Activated CD8-positive, alpha-beta T cell treated with anti-CD3 and anti-CD28 coated beads for 36 hours (primary cell): ENCODE results near the gene ANKRD13A. TPM values are rescaled to one million over a fixed set of nuclear protein-coding genes. Genes with fewer than 3 reads are reported as not detected.
A peak's percentile ranks its signal among the peaks of the same experiment; 100 is the strongest.
"Not testable (repeated sequence)": the region's sequence is repeated elsewhere in the genome, so short reads cannot be mapped to it uniquely, and the experiment has no call there.

ENCODE experiments used
- ATAC-seq: fragments of 200-7000 bp; cut with Tn5 transposase; one replicate; pipeline ENCODE4 v1.10.0; 2021; ENCODE audit warnings: mild to moderate bottlenecking, moderate library complexity
- CTCF ChIA-PET: fragments of 350-600 bp; sonication (Branson Sonifier 250); formaldehyde crosslinking; loops from one replicate; lab custom pipeline; 2021; ENCODE audit warnings: antibody characterized with exemption; lab: Charles Lee
- POLR2A ChIA-PET: fragments of 350-600 bp; sonication (Branson Sonifier 250); formaldehyde crosslinking; loops from one replicate; lab custom pipeline; 2021; ENCODE audit warnings: antibody characterized with exemption; lab: Charles Lee
- DNase-seq: peaks from one replicate; pipeline ENCODE4 v3.0.0-alpha.2; 2020
- H3K27ac Mint-ChIP-seq: one replicate; pipeline ENCODE4 v1.8.0; 2021; ENCODE audit warnings: mild to moderate bottlenecking, mixed read lengths
- H3K27me3 Mint-ChIP-seq: one replicate; pipeline ENCODE4 v1.8.0; 2021; ENCODE audit warnings: mixed read lengths
- H3K36me3 Mint-ChIP-seq: one replicate; pipeline ENCODE4 v1.8.0; 2021; ENCODE audit warnings: low read depth, mixed read lengths
- H3K4me1 Mint-ChIP-seq: one replicate; pipeline ENCODE4 v1.8.0; 2021; ENCODE audit warnings: low read depth, mixed read lengths
- H3K4me3 Mint-ChIP-seq: one replicate; pipeline ENCODE4 v1.8.0; 2021; ENCODE audit warnings: mild to moderate bottlenecking, moderate library complexity, mixed read lengths
- H3K9me3 Mint-ChIP-seq: one replicate; pipeline ENCODE4 v1.8.0; 2021; ENCODE audit warnings: mixed read lengths
- intact Hi-C: fragments of 100-400 bp; cut with micrococcal nuclease; formaldehyde crosslinking; loops from one replicate; pipeline ENCODE4 v1.10.0; 2022
- total RNA-seq, 2 experiments: library from RNA; stranded (reverse); gene quantifications; one replicate each; pipeline ENCODE4 v1.2.3, GENCODE V29; 2021
- TF ChIP-seq, protein P1 (sequence below): fragments of 200-600 bp; IDR thresholded peaks from one replicate; pipeline ENCODE4 v1.8.0; 2022; ENCODE audit warnings: antibody characterized with exemption, mild to moderate bottlenecking

ANKRD13A gene
- total RNA-seq, 2 experiments from 2014 or later: 33.4 to 37.5 TPM

DNA sequence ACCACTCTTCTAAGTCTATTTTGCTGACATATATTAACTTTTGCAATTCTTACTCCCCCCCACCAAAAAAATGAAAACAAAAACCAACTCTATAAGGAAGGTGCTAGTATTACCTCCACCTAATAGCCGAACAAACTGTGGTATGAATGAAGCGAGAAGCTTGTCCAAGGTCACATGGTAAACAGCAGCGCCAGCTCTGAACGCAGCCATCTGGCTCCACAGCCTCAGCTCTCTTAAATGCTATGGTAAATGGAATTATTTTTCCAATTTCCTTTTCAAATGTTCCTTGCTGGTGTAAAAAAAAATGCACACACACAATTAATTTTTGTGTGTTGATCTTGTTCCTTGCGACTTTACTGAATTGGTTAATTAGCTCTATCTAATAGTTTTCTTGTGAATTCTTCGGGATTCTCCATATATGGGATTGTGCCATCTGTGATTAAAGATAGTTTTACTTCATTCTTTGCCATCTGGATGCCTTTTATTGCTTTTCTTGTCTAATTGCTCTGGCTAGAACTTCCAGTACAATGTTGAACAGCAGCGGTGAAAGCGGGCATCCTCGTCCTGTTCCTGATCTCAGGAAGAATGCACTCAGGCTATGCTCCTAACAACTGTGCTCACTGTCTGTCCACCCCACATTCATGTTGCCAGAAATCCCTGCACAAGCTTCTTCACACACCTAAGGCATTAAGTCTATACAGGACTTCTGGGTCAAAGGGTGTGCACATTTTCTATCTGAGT lies 59.8 kb downstream of the ANKRD13A start:
- TF ChIP-seq, protein P1, sequence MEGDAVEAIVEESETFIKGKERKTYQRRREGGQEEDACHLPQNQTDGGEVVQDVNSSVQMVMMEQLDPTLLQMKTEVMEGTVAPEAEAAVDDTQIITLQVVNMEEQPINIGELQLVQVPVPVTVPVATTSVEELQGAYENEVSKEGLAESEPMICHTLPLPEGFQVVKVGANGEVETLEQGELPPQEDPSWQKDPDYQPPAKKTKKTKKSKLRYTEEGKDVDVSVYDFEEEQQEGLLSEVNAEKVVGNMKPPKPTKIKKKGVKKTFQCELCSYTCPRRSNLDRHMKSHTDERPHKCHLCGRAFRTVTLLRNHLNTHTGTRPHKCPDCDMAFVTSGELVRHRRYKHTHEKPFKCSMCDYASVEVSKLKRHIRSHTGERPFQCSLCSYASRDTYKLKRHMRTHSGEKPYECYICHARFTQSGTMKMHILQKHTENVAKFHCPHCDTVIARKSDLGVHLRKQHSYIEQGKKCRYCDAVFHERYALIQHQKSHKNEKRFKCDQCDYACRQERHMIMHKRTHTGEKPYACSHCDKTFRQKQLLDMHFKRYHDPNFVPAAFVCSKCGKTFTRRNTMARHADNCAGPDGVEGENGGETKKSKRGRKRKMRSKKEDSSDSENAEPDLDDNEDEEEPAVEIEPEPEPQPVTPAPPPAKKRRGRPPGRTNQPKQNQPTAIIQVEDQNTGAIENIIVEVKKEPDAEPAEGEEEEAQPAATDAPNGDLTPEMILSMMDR: no peak
- Mint-ChIP-seq H3K36me3 (no peaks in the 10 kb centered on the region), H3K27me3 (no peaks in the 10 kb centered on the region), H3K9me3 (no peaks in the 10 kb centered on the region), H3K4me3 (no peak overlapping the region), H3K4me1 (peaks cover 30% of the 10 kb centered on the region), H3K27ac (no peak overlapping the region)
- ChIA-PET POLR2A (interaction anchor here (0.7 kb wide), 1 partner anchor 10 kb away, joined by 3 read pairs; no protein-coding TSS in a partner anchor), CTCF (no interaction called here)
- intact Hi-C loops: no loop called here
- DNase-seq (no peak), ATAC-seq (no peak)

DNA sequence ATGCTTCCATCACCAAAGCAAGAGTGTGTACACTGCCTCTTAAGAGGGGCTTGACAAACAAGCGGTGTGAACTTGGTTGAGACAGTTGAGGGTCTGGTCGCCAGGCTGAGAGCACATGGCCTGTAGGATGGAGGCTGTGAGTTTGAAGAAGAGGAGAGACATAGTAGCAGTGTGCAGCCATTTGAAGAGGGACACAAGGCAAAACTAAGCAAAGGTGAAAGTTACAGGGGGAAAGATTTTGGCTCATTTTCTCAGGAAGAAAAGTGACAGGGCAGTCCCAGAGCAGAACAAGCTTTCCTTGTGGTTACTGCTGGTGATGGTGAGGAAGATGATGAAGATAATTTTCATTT lies 60.4 kb downstream of the ANKRD13A start:
- TF ChIP-seq, protein P1: no peak
- ATAC-seq (no peak), DNase-seq (no peak)
- peaks cover 30% of the 10 kb centered on the region for H3K4me1 Mint-ChIP-seq
- intact Hi-C loops: no loop called here
- H3K27me3 Mint-ChIP-seq: no peaks in the 10 kb centered on the region
- POLR2A ChIA-PET: interaction anchor here (1.0 kb wide), 1 partner anchor 47 kb away, joined by 3 read pairs; no protein-coding TSS in a partner anchor
- CTCF ChIA-PET: no interaction called here
- H3K9me3 Mint-ChIP-seq: no peaks in the 10 kb centered on the region
- no peak overlapping the region for H3K4me3 Mint-ChIP-seq
- no peak overlapping the region for H3K27ac Mint-ChIP-seq
- H3K36me3 Mint-ChIP-seq: no peaks in the 10 kb centered on the region

DNA sequence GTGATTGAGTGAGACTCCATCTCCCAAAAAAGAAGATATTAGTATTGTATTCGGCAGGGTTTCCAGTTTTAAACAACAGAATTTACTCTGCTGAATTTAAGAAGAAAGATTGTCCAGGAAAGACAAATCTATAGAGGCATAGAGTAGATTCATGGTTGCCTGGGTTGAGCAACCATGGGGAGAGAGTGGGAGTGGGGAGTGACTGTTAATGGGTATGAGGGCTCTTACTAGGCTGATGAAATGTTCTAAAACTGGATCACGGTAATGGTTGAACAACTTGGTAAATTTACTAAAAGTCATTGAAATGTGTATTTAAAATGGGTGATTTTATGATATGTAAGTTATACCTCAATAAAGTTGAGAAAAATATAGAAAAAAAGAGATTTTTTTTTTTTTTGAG lies 63.0 kb downstream of the ANKRD13A start:
- H3K27ac Mint-ChIP-seq: no peak overlapping the region
- DNase-seq (no peak), ATAC-seq (no peak)
- intact Hi-C loops: no loop called here
- no peaks in the 10 kb centered on the region for H3K27me3 Mint-ChIP-seq
- TF ChIP-seq, protein P1: no peak
- no peaks in the 10 kb centered on the region for H3K36me3 Mint-ChIP-seq
- ChIA-PET CTCF (no interaction called here), POLR2A (interaction anchor here (1.1 kb wide), 1 partner anchor 16 kb away, joined by 3 read pairs; no protein-coding TSS in a partner anchor)
- no peak overlapping the region for H3K4me3 Mint-ChIP-seq
- H3K4me1 Mint-ChIP-seq: peaks cover 20% of the 10 kb centered on the region
- no peaks in the 10 kb centered on the region for H3K9me3 Mint-ChIP-seq

DNA sequence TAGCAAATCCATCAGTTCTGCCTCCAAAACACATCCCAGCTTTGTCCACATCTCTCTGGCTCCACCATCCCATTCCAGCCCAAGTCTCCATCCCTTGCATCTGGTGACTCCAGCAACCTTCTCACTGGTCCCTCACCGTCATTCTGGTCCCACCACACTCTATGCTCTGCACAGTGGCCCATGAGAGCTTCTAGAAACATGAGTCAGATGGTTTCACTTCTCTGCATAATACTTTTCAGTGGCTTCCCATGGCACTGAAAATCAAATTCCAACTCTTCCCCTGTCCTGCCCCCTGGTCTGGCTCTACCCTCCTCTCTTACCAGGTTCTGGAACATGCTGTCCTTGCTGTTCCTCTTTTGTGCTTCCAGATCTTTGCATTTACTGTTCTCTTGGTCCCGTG lies 66.3 kb downstream of the ANKRD13A start:
- TF ChIP-seq, protein P1: no peak
- H3K27me3 Mint-ChIP-seq: no peaks in the 10 kb centered on the region
- no peak overlapping the region for H3K4me3 Mint-ChIP-seq
- CTCF ChIA-PET: no interaction called here
- H3K4me1 Mint-ChIP-seq: peaks cover 11% of the 10 kb centered on the region
- no peaks in the 10 kb centered on the region for H3K36me3 Mint-ChIP-seq
- H3K27ac Mint-ChIP-seq: no peak overlapping the region
- intact Hi-C loops: no loop called here
- no peaks in the 10 kb centered on the region for H3K9me3 Mint-ChIP-seq
- POLR2A ChIA-PET: no interaction called here
- ATAC-seq: peak; percentile 65
- DNase-seq: no peak

DNA sequence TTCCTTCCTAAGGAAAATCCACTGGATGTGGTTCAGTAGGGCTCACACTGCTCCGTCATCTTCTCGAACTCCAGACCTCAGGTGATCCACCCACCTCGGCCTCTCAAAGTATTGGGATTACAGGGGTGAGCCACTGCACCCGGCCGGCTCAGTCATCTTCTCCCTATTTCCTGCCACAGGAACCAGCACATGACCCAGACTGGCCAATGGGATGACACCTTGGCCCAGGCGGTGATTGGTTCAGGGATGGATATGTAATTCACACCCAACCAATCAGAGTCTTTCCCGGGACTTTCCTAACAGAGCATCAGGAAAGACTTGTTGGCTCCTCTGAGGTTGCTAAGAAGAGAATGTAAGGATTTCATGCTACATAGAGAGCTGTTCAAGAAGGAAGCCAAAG lies 68.3 kb downstream of the ANKRD13A start:
- H3K9me3 Mint-ChIP-seq: no peaks in the 10 kb centered on the region
- ChIA-PET CTCF (interaction anchor here (1.9 kb wide), 1 partner anchor 364 kb away, joined by 4 read pairs; no protein-coding TSS in a partner anchor), POLR2A (interaction anchor here (1.2 kb wide), 1 partner anchor 213 kb away, joined by 3 read pairs; no protein-coding TSS in a partner anchor)
- no peak overlapping the region for H3K27ac Mint-ChIP-seq
- no peaks in the 10 kb centered on the region for H3K27me3 Mint-ChIP-seq
- ATAC-seq: no peak
- intact Hi-C loops: no loop called here
- no peak overlapping the region for H3K4me3 Mint-ChIP-seq
- DNase-seq: no peak
- H3K4me1 Mint-ChIP-seq: peaks cover 15% of the 10 kb centered on the region
- H3K36me3 Mint-ChIP-seq: peaks cover 3% of the 10 kb centered on the region
- TF ChIP-seq, protein P1: no peak

DNA sequence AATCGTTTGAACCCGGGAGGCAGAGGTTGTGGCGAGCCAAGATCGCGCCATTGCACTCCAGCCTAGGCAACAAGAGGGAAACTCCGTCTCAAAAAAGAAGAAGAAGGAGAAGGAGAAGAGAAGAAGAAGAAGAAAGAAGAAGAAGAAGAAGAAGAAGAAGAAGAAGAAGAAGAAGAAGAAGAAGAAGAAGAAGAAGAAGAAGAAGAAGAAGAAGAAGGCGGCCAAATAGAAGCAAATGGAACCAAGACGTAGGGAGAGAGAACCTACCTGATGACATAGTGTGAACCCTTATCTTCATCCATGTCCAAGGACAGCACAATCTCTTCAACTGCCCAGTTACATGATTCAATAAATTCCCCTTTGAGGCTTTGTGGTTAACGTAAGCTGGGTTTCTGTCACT lies 68.9 kb downstream of the ANKRD13A start:
- intact Hi-C loops, DNase-seq, H3K27ac Mint-ChIP-seq, H3K4me3 Mint-ChIP-seq, H3K9me3 Mint-ChIP-seq, H3K27me3 Mint-ChIP-seq, H3K36me3 Mint-ChIP-seq, ATAC-seq: not testable (repeated sequence)
- H3K4me1 Mint-ChIP-seq: peaks cover 18% of the 10 kb centered on the region
- CTCF ChIA-PET: interaction anchor here (1.9 kb wide), 1 partner anchor 363 kb away, joined by 4 read pairs; no protein-coding TSS in a partner anchor
- POLR2A ChIA-PET: interaction anchor here (0.7 to 1.2 kb wide), 2 partner anchors 9 to 212 kb away, joined by 3 read pairs; no protein-coding TSS in a partner anchor
